ENCODE measurements around the gene RTP4. TPM values are rescaled to one million over a fixed set of nuclear protein-coding genes. Genes with fewer than 3 reads are reported as not detected.

The RTP4 gene
- total RNA-seq, 2 experiments from 2014 or later: 0.13 TPM; not detected in 1

- Histone ChIP-seq H3K27ac (ENCODE audit: low read depth, low read length, poor library complexity, severe bottlenecking) (no peak overlapping the region), H2AFZ (ENCODE audit: low read length) (no peak overlapping the region), H3K4me1 (ENCODE audit: insufficient read depth, low read length, poor library complexity, severe bottlenecking) (no peaks in the 10 kb centered on the region), H3K4me2 (ENCODE audit: low read length) (no peak overlapping the region), H3K9me2 (ENCODE audit: insufficient read depth, low read length) (no peaks in the 10 kb centered on the region), H3K79me2 (ENCODE audit: insufficient read depth, low read depth, low read length) (no peaks in the 10 kb centered on the region), H3K4me3 (ENCODE audit: low read depth, low read length, poor library complexity, severe bottlenecking) (no peak overlapping the region), H3K9me3 (ENCODE audit: low read length) (no peaks in the 10 kb centered on the region), H3K36me3 (ENCODE audit: insufficient read depth, low read length) (no peaks in the 10 kb centered on the region), H4K20me1 (ENCODE audit: insufficient read depth, low read length) (no peaks in the 10 kb centered on the region)
- POLR2A ChIA-PET: interaction anchor here (0.6 to 1.1 kb wide), 2 partner anchors 9 to 1714 kb away, joined by 3 read pairs; no protein-coding TSS in a partner anchor
- CTCF ChIA-PET (ENCODE audit: unreplicated experiment): no interaction called here
- TF ChIP-seq, protein P1, sequence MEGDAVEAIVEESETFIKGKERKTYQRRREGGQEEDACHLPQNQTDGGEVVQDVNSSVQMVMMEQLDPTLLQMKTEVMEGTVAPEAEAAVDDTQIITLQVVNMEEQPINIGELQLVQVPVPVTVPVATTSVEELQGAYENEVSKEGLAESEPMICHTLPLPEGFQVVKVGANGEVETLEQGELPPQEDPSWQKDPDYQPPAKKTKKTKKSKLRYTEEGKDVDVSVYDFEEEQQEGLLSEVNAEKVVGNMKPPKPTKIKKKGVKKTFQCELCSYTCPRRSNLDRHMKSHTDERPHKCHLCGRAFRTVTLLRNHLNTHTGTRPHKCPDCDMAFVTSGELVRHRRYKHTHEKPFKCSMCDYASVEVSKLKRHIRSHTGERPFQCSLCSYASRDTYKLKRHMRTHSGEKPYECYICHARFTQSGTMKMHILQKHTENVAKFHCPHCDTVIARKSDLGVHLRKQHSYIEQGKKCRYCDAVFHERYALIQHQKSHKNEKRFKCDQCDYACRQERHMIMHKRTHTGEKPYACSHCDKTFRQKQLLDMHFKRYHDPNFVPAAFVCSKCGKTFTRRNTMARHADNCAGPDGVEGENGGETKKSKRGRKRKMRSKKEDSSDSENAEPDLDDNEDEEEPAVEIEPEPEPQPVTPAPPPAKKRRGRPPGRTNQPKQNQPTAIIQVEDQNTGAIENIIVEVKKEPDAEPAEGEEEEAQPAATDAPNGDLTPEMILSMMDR (conservative IDR thresholded peaks at IDR 0.05; ENCODE audit: low read length): no peak
- no peak for TF ChIP-seq EZH2phosphoT487 (IDR thresholded peaks at IDR 0.05; ENCODE audit: borderline replicate concordance, low read depth, low read length)
- no peak for DNase-seq (ENCODE audit: low spot score)
- intact Hi-C loops (cut with micrococcal nuclease; ENCODE audit: unreplicated experiment): no loop called here
- BruUV-seq (replicated peaks): no TSS peak
These were observed 28.5 kb downstream of the RTP4 start for GRCh38 chr3:187396661-187397060.

GRCh38 chr3:187398955-187399354, 30.8 kb downstream of the RTP4 start:
- Histone ChIP-seq H3K4me2 (ENCODE audit: low read length) (no peak overlapping the region), H3K36me3 (ENCODE audit: insufficient read depth, low read length) (no peaks in the 10 kb centered on the region), H2AFZ (ENCODE audit: low read length) (no peak overlapping the region), H3K27ac (ENCODE audit: low read depth, low read length, poor library complexity, severe bottlenecking) (no peak overlapping the region), H3K4me1 (ENCODE audit: insufficient read depth, low read length, poor library complexity, severe bottlenecking) (no peaks in the 10 kb centered on the region), H3K4me3 (ENCODE audit: low read depth, low read length, poor library complexity, severe bottlenecking) (no peak overlapping the region), H4K20me1 (ENCODE audit: insufficient read depth, low read length) (no peaks in the 10 kb centered on the region), H3K9me3 (ENCODE audit: low read length) (no peaks in the 10 kb centered on the region), H3K79me2 (ENCODE audit: insufficient read depth, low read depth, low read length) (no peaks in the 10 kb centered on the region), H3K9me2 (ENCODE audit: insufficient read depth, low read length) (no peaks in the 10 kb centered on the region)
- ChIA-PET CTCF (ENCODE audit: unreplicated experiment) (no interaction called here), POLR2A (no interaction called here)
- DNase-seq (ENCODE audit: low spot score): no peak
- intact Hi-C loops (cut with micrococcal nuclease; ENCODE audit: unreplicated experiment): no loop called here
- TF ChIP-seq, protein P1 (conservative IDR thresholded peaks at IDR 0.05; ENCODE audit: low read length): no peak
- TF ChIP-seq EZH2phosphoT487 (IDR thresholded peaks at IDR 0.05; ENCODE audit: borderline replicate concordance, low read depth, low read length): no peak
- BruUV-seq (replicated peaks): no TSS peak

DNA sequence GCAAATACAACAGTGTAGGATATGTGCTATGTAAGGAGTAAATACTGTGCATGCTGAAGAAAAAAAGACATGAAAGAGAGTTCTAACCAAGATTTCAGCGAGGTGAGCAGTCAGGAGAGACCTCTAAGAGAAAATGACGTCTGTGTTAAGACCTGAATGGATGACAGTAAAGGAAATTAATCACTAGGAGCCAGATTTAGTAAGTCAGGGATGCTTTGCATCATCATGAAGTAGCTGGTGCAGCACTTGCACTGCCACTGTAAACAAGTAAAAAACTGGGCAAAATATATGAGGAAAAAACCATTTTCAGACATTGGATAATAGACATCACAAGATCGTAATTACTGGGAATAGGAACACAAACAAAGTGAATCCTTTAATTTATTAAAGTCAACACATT, 32.6 kb downstream of the RTP4 start:
- TF ChIP-seq EZH2phosphoT487 (IDR thresholded peaks at IDR 0.05; ENCODE audit: borderline replicate concordance, low read depth, low read length): no peak
- TF ChIP-seq, protein P1 (conservative IDR thresholded peaks at IDR 0.05; ENCODE audit: low read length): no peak
- no peak overlapping the region for H2AFZ ChIP-seq (ENCODE audit: low read length)
- ChIA-PET POLR2A (no interaction called here), CTCF (ENCODE audit: unreplicated experiment) (no interaction called here)
- H3K9me2 ChIP-seq (ENCODE audit: insufficient read depth, low read length): no peaks in the 10 kb centered on the region
- H3K4me2 ChIP-seq (ENCODE audit: low read length): no peak overlapping the region
- no peaks in the 10 kb centered on the region for H3K79me2 ChIP-seq (ENCODE audit: insufficient read depth, low read depth, low read length)
- no peaks in the 10 kb centered on the region for H3K9me3 ChIP-seq (ENCODE audit: low read length)
- intact Hi-C loops (cut with micrococcal nuclease; ENCODE audit: unreplicated experiment): no loop called here
- H3K4me3 ChIP-seq (ENCODE audit: low read depth, low read length, poor library complexity, severe bottlenecking): no peak overlapping the region
- H3K4me1 ChIP-seq (ENCODE audit: insufficient read depth, low read length, poor library complexity, severe bottlenecking): no peaks in the 10 kb centered on the region
- DNase-seq (ENCODE audit: low spot score): no peak
- no peak overlapping the region for H3K27ac ChIP-seq (ENCODE audit: low read depth, low read length, poor library complexity, severe bottlenecking)
- no TSS peak for BruUV-seq (replicated peaks)
- no peaks in the 10 kb centered on the region for H4K20me1 ChIP-seq (ENCODE audit: insufficient read depth, low read length)
- no peaks in the 10 kb centered on the region for H3K36me3 ChIP-seq (ENCODE audit: insufficient read depth, low read length)

Data from OCI-LY7 (cell line).